ENCODE data around the gene RBM3.

The RBM3 gene

GRCh38 chrX:48559636-48560035 lies 14.6 kb upstream of the RBM3 start:
- Histone ChIP-seq H3K4me1 (ENCODE audit: insufficient read depth, poor library complexity, severe bottlenecking) (peaks cover 3% of the 10 kb centered on the region), H3K27ac (ENCODE audit: poor library complexity, severe bottlenecking) (no peak overlapping the region), H3K4me3 (ENCODE audit: severe bottlenecking) (no peak overlapping the region), H3K9me3 (ENCODE audit: severe bottlenecking) (no peaks in the 10 kb centered on the region), H3K36me3 (ENCODE audit: low read depth) (peaks cover 19% of the 10 kb centered on the region), H3K27me3 (ENCODE audit: insufficient read depth, poor library complexity, severe bottlenecking) (no peaks in the 10 kb centered on the region)
- no peak for DNase-seq (ENCODE audit: low spot score)
- ATAC-seq (ENCODE audit: low read depth), result no peak
- TF ChIP-seq CTCF (IDR thresholded peaks at IDR 0.05; ENCODE audit: poor library complexity, severe bottlenecking), result no peak

GRCh38 chrX:48560056-48560455 lies 14.2 kb upstream of the RBM3 start:
- ATAC-seq (ENCODE audit: low read depth) (no peak), DNase-seq (ENCODE audit: low spot score) (no peak)
- Histone ChIP-seq H3K9me3 (ENCODE audit: severe bottlenecking) (no peaks in the 10 kb centered on the region), H3K27me3 (ENCODE audit: insufficient read depth, poor library complexity, severe bottlenecking) (no peaks in the 10 kb centered on the region), H3K27ac (ENCODE audit: poor library complexity, severe bottlenecking) (no peak overlapping the region), H3K4me3 (ENCODE audit: severe bottlenecking) (no peak overlapping the region), H3K36me3 (ENCODE audit: low read depth) (peaks cover 16% of the 10 kb centered on the region), H3K4me1 (ENCODE audit: insufficient read depth, poor library complexity, severe bottlenecking) (peaks cover 3% of the 10 kb centered on the region)
- TF ChIP-seq CTCF (IDR thresholded peaks at IDR 0.05; ENCODE audit: poor library complexity, severe bottlenecking), result no peak

GRCh38 chrX:48560681-48561080 lies 13.6 kb upstream of the RBM3 start:
- Histone ChIP-seq H3K9me3 (ENCODE audit: severe bottlenecking) (no peaks in the 10 kb centered on the region), H3K27me3 (ENCODE audit: insufficient read depth, poor library complexity, severe bottlenecking) (no peaks in the 10 kb centered on the region), H3K27ac (ENCODE audit: poor library complexity, severe bottlenecking) (no peak overlapping the region), H3K36me3 (ENCODE audit: low read depth) (peaks cover 16% of the 10 kb centered on the region), H3K4me3 (ENCODE audit: severe bottlenecking) (no peak overlapping the region), H3K4me1 (ENCODE audit: insufficient read depth, poor library complexity, severe bottlenecking) (peaks cover 3% of the 10 kb centered on the region)
- no peak for DNase-seq (ENCODE audit: low spot score)
- no peak for TF ChIP-seq CTCF (IDR thresholded peaks at IDR 0.05; ENCODE audit: poor library complexity, severe bottlenecking)
- ATAC-seq (ENCODE audit: low read depth), result no peak

GRCh38 chrX:48569958-48570357 lies 4.3 kb upstream of the RBM3 start:
- Histone ChIP-seq H3K4me3 (ENCODE audit: severe bottlenecking) (no peak overlapping the region), H3K36me3 (ENCODE audit: low read depth) (peaks cover 3% of the 10 kb centered on the region), H3K4me1 (ENCODE audit: insufficient read depth, poor library complexity, severe bottlenecking) (no peaks in the 10 kb centered on the region), H3K9me3 (ENCODE audit: severe bottlenecking) (no peaks in the 10 kb centered on the region), H3K27me3 (ENCODE audit: insufficient read depth, poor library complexity, severe bottlenecking) (no peaks in the 10 kb centered on the region), H3K27ac (ENCODE audit: poor library complexity, severe bottlenecking) (no peak overlapping the region)
- ATAC-seq (ENCODE audit: low read depth), result no peak
- no peak for TF ChIP-seq CTCF (IDR thresholded peaks at IDR 0.05; ENCODE audit: poor library complexity, severe bottlenecking)
- DNase-seq (ENCODE audit: low spot score), result no peak

- peak overlapping the region; percentile 91 for H3K27ac ChIP-seq (ENCODE audit: poor library complexity, severe bottlenecking)
- ATAC-seq (ENCODE audit: low read depth), result no peak
- peak overlapping the region; percentile 80 for H3K4me3 ChIP-seq (ENCODE audit: severe bottlenecking)
- peaks cover 41% of the 10 kb centered on the region for H3K36me3 ChIP-seq (ENCODE audit: low read depth)
- no peaks in the 10 kb centered on the region for H3K27me3 ChIP-seq (ENCODE audit: insufficient read depth, poor library complexity, severe bottlenecking)
- no peaks in the 10 kb centered on the region for H3K9me3 ChIP-seq (ENCODE audit: severe bottlenecking)
- DNase-seq (ENCODE audit: low spot score), result no peak
- TF ChIP-seq CTCF (IDR thresholded peaks at IDR 0.05; ENCODE audit: poor library complexity, severe bottlenecking), result no peak
- H3K4me1 ChIP-seq (ENCODE audit: insufficient read depth, poor library complexity, severe bottlenecking), result peaks cover 13% of the 10 kb centered on the region
Observed at GRCh38 chrX:48573690-48574269, 504 bp upstream of the RBM3 start.
